Esophagus muscularis mucosa (tissue), 4 donors: ENCODE results near the gene P2RX1. TPM values are rescaled to one million over a fixed set of nuclear protein-coding genes. Genes with fewer than 3 reads are reported as not detected.
"Not testable (repeated sequence)": the region's sequence is repeated elsewhere in the genome, so short reads cannot be mapped to it uniquely, and the experiment has no call there.

Experiments used
- DNase-seq: peaks from one replicate; pipeline ENCODE4 v3.0.0-alpha.2; 2017; ENCODE audit errors: extremely low spot score
- H3K27ac ChIP-seq, 4 donors: fragments of 200-600 bp; sonication (generic); replicated peaks in 1 of 4; 1 replicate in 3 of 4; 2 replicates in 1 of 4; pipeline ENCODE4 v1.5.1; 2016 to 2019; ENCODE audit warnings: mild to moderate bottlenecking in 1 of 4
- H3K27me3 ChIP-seq, 4 donors: fragments of 200-600 bp; sonication (generic); one replicate each; pipeline versions ENCODE4 v1.5.1 to v1.6.0; 2016 to 2019
- H3K36me3 ChIP-seq, 4 donors: fragments of 200-600 bp; sonication (generic); one replicate each; pipeline ENCODE4 v1.5.1; 2016 to 2019
- H3K4me1 ChIP-seq, 4 donors: fragments of 200-600 bp; sonication (generic); one replicate each; pipeline ENCODE4 v1.5.1; 2016 to 2019
- H3K4me3 ChIP-seq, 4 donors: fragments of 200-600 bp; sonication (generic); 1 replicate in 2 of 4; 2 replicates in 2 of 4; pipeline ENCODE4 v1.5.1; 2016 to 2019; ENCODE audit warnings: mild to moderate bottlenecking in 4 of 4, moderate library complexity in 1 of 4
- H3K9me3 ChIP-seq, 4 donors: fragments of 200-600 bp; sonication (generic); 1 replicate in 3 of 4; 2 replicates in 1 of 4; pipeline ENCODE4 v1.5.1; 2016 to 2019
- EP300 ChIP-seq: sonication (generic); formaldehyde crosslinking; IDR thresholded peaks from one replicate; pipeline ENCODE4 v1.6.1; 2017; ENCODE audit warnings: antibody characterized with exemption
- POLR2A ChIP-seq: fragments of 450-650 bp; IDR thresholded peaks from one replicate; pipeline ENCODE4 v1.6.1; 2017; ENCODE audit warnings: antibody characterized with exemption, moderate library complexity, mild to moderate bottlenecking, low read depth
- POLR2AphosphoS5 ChIP-seq, 2 donors: sonication (generic); formaldehyde crosslinking; IDR thresholded peaks; one replicate each; pipeline ENCODE4 v1.6.1; 2017; ENCODE audit warnings: antibody characterized with exemption in 2 of 2
- WGBS: methylation state at CpG from one replicate; pipeline ENCODE4 v1.1.5; 2018; 5-methylcytosine and 5-hydroxymethylcytosine counted together
- intact Hi-C: fragments of 100-400 bp; cut with DNase I; formaldehyde crosslinking; loops from one replicate; pipeline ENCODE4 v1.15.1; 2023
- total RNA-seq, 4 donors: library from RNA; depleted of rRNA; stranded (reverse); fragments of >200 nt; gene quantifications; one replicate each; pipeline versions ENCODE4 v1.1.0 to v1.2.1, GENCODE V29; 2016
- TF ChIP-seq, protein P1 (sequence below), 3 experiments: fragments of 200-600 bp in 2 of 3; fragments of 450-650 bp in 1 of 3; sonication (generic) in 2 of 3; IDR thresholded peaks; one replicate each; pipeline ENCODE4 v1.5.1; 2017 to 2019; ENCODE audit warnings: antibody characterized with exemption in 3 of 3, mild to moderate bottlenecking in 2 of 3, moderate library complexity in 1 of 3

The P2RX1 gene
- total RNA-seq, 4 donors from 2014 or later: 3.7 to 26.0 (median 10.2) TPM

DNA sequence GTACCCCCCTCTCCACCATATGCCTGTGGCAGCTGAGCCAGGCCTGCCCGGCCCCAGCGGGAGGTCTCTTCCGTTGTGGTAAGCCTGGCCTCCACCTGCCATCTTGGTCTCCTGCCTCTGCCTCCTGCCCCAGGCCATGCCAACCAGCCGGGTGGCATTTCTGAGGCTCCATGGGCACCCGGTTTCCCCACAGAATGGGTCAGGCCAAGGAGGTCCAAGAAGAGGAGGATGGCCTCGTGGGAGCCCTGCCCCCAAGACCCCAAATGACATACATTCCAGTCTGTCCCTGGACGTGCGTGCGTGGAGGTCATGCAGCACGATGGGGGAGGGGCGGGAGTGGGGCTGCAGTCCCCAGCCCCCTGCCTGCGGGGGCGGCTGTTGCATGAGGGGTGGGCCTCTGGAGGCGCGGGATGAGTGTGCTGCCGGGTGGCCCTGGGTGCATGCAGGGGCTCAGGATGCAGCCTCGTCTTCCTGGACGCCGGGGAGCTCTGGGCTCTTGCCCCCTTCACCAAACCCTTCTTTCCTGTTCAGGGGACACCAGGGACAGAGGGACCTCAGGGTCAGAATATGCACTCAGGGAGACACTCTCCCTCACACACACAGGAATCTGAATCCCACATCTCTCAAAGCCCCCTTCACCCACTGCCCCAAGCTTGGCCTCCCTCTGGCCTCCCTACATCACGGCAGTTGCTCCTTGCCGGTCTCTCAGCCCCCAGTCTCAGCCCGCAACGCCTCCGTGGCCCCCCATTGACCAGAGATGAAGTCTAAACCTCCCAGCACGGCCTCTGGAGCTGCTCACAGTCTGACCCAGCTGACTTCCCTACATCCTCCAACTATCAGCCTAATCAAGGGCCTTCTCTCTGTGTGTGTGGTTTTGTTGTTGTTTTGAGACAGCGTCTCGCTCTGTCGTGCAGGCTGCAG lies 54.2 kb downstream of the P2RX1 start:
- DNase-seq: no peak
- intact Hi-C loops: loop anchor here (5.0 kb wide), 2 partner anchors 45 to 140 kb away; no protein-coding TSS in a partner anchor
- no peaks in the 10 kb centered on the region for H3K9me3 ChIP-seq

DNA sequence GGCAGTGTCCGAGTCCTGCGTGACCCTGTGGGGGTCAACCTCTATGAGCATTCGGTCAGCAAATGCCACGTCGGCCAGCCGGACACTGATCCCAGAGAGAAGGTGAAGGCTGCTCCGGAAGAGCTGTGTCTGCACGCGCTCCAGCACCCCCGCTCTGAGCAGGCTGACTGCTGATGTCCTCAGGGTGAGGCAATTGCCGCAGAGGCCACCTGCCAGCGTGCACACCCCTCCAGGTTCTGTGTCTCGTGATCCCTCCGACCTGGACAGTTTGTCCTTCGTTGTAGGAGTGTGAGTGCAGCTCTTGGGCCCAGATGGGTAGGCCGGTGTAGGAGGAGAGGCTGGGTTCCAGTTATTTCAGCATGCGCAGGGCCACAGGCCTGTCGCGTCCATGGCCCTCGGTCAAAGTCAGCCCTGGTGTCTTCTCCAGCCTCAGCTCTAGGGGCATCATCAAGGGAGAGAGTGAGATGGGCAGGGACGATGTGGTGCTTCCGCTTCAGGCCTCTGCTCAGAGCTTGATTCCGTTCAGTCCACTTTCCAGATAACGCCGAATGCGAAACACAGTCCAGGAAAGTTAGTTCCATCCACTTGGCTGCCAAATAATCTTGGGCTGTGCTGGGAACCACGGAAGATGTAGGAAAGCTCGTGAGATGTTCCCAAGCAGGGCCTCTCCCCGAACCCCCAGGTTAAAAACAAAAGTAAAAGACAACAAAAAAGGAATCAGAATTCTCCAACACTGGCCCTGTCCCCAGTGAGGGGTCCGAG lies 55.1 kb downstream of the P2RX1 start:
- H3K27ac ChIP-seq: no peak overlapping the region
- TF ChIP-seq POLR2AphosphoS5 (IDR thresholded peaks at IDR 0.05) (no peak), EP300 (no peak), POLR2A (no peak)
- TF ChIP-seq, protein P1, sequence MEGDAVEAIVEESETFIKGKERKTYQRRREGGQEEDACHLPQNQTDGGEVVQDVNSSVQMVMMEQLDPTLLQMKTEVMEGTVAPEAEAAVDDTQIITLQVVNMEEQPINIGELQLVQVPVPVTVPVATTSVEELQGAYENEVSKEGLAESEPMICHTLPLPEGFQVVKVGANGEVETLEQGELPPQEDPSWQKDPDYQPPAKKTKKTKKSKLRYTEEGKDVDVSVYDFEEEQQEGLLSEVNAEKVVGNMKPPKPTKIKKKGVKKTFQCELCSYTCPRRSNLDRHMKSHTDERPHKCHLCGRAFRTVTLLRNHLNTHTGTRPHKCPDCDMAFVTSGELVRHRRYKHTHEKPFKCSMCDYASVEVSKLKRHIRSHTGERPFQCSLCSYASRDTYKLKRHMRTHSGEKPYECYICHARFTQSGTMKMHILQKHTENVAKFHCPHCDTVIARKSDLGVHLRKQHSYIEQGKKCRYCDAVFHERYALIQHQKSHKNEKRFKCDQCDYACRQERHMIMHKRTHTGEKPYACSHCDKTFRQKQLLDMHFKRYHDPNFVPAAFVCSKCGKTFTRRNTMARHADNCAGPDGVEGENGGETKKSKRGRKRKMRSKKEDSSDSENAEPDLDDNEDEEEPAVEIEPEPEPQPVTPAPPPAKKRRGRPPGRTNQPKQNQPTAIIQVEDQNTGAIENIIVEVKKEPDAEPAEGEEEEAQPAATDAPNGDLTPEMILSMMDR (IDR thresholded peaks at IDR 0.05): no peak
- intact Hi-C loops: loop anchor here (5.0 kb wide), 2 partner anchors 46 to 141 kb away; no protein-coding TSS in a partner anchor
- no peak overlapping the region for H3K4me3 ChIP-seq
- no peaks in the 10 kb centered on the region for H3K9me3 ChIP-seq
- WGBS: 95% methylated on average over 19 of the region's 30 CpGs
- H3K4me1 ChIP-seq: peaks cover 0 to 7% (median 3%) of the 10 kb centered on the region in 4 donors
- no peak for DNase-seq
- H3K36me3 ChIP-seq: peaks cover 8 to 36% (median 20%) of the 10 kb centered on the region in 4 donors
- no peaks in the 10 kb centered on the region for H3K27me3 ChIP-seq

More for the DNA sequence above, 54.2 kb downstream of the P2RX1 start:
- Histone ChIP-seq H3K27ac (no peak overlapping the region), H3K36me3 (peaks cover 8 to 36% (median 20%) of the 10 kb centered on the region in 4 donors), H3K4me1 (peaks cover 0 to 7% (median 3%) of the 10 kb centered on the region in 4 donors), H3K27me3 (no peaks in the 10 kb centered on the region), H3K4me3 (no peak overlapping the region)
- TF ChIP-seq, protein P1 (IDR thresholded peaks at IDR 0.05): no peak
- TF ChIP-seq POLR2AphosphoS5 (IDR thresholded peaks at IDR 0.05) (no peak), EP300 (no peak), POLR2A (no peak)
- WGBS: 83% methylated on average over 9 of the region's 28 CpGs

DNA sequence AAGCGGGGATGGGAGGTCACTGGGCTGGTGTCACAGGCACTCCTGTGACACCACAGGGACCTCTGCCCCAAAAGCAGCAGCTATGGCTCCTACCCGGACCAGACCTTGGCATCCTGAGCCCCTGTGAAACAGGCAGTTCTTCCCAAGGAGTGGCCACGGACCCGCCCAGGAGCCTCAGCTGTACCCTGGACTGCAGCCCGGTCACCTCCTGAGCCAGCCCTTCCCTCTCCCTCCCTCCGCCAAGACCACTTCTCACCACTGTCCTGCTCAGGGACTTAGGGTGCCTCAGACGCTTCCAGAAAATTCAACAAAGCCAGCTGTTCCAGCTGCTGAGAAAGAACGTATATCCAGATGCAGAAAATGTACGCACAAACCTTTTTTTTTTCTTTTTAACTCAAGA lies 56.3 kb downstream of the P2RX1 start:
- Histone ChIP-seq H3K4me1 (peaks cover 0 to under 1% (median under 1%) of the 10 kb centered on the region in 4 donors), H3K27ac (no peak overlapping the region), H3K27me3 (no peaks in the 10 kb centered on the region), H3K4me3 (no peak overlapping the region), H3K9me3 (no peaks in the 10 kb centered on the region), H3K36me3 (peaks cover 8 to 31% (median 20%) of the 10 kb centered on the region in 4 donors)
- intact Hi-C loops: loop anchor here (5.0 kb wide), 2 partner anchors 47 to 142 kb away; no protein-coding TSS in a partner anchor
- DNase-seq: no peak
- WGBS: 76% methylated on average over 9 of the region's 9 CpGs
- TF ChIP-seq POLR2A (no peak), POLR2AphosphoS5 (IDR thresholded peaks at IDR 0.05) (no peak), EP300 (no peak)
- TF ChIP-seq, protein P1 (IDR thresholded peaks at IDR 0.05): no peak

GRCh38 chr17:3857261-3858105 lies 58.8 kb downstream of the P2RX1 start:
- no peaks in the 10 kb centered on the region for H3K9me3 ChIP-seq
- WGBS: 87% methylated on average over 11 of the region's 16 CpGs
- no peak for DNase-seq
- TF ChIP-seq, protein P1 (IDR thresholded peaks at IDR 0.05): no peak
- no peak for TF ChIP-seq POLR2AphosphoS5 (IDR thresholded peaks at IDR 0.05)
- H3K27me3 ChIP-seq: no peaks in the 10 kb centered on the region
- no peak overlapping the region for H3K27ac ChIP-seq
- intact Hi-C loops: no loop called here
- peaks cover 8 to 28% (median 18%) of the 10 kb centered on the region in 4 donors for H3K36me3 ChIP-seq
- no peak overlapping the region for H3K4me3 ChIP-seq
- no peaks in the 10 kb centered on the region for H3K4me1 ChIP-seq

DNA sequence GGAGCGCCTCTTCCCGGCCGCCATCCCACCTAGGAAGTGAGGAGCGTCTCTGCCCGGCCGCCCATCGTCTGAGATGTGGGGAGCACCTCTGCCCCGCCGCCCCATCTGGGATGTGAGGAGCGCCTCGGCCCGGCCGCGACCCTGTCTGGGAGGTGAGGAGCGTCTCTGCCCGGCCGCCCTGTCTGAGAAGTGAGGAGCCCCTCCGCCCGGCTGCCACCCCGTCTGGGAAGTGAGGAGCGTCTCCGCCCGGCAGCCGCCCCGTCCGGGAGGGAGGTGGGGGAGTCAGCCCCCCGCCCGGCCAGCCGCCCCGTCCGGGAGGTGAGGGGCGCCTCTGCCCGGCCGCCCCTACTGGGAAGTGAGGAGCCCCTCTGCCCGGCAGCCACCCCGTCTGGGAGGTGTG lies 62.1 kb downstream of the P2RX1 start:
- H3K9me3 ChIP-seq, H3K27me3 ChIP-seq, H3K27ac ChIP-seq, DNase-seq, H3K4me1 ChIP-seq, H3K36me3 ChIP-seq, H3K4me3 ChIP-seq, intact Hi-C loops: not testable (repeated sequence)
- 100% methylated on average over 2 of the region's 36 CpGs for WGBS
